PC-3 (cell line): ENCODE results near the gene SARM1.

Experiments
- CTCF ChIP-seq: fragments of 300-600 bp; sonication (generic); conservative IDR thresholded peaks from 2 replicates; pipeline ENCODE4 v1.5.1; 2017; ENCODE audit warnings: antibody characterized with exemption, low read depth, mild to moderate bottlenecking, low read length
- EZH2 ChIP-seq: fragments of 300-600 bp; sonication (generic); IDR thresholded peaks from one replicate; pipeline ENCODE4 v1.6.1; 2017; ENCODE audit warnings: antibody characterized with exemption, mild to moderate bottlenecking, low read length; ENCODE audit not compliant: unreplicated experiment

- TF ChIP-seq CTCF: no peak
- TF ChIP-seq EZH2: no peak
Measured at GRCh38 chr17:28327031-28327607, 44.4 kb upstream of the SARM1 start.
